Measurements from ENCODE around the gene P4HA3.
"Not testable (repeated sequence)": the region's sequence is repeated elsewhere in the genome, so short reads cannot be mapped to it uniquely, and the experiment has no call there.

The P4HA3 gene

GRCh38 chr11:74311352-74311926 is at the start of gene P4HA3:
Gene P4HA3, minus strand, starts transcription at chr11:74311640. Its CDS starts 29 bp downstream, at chr11:74311611.
- DNase-seq: peak; percentile 18 to 24

DNA sequence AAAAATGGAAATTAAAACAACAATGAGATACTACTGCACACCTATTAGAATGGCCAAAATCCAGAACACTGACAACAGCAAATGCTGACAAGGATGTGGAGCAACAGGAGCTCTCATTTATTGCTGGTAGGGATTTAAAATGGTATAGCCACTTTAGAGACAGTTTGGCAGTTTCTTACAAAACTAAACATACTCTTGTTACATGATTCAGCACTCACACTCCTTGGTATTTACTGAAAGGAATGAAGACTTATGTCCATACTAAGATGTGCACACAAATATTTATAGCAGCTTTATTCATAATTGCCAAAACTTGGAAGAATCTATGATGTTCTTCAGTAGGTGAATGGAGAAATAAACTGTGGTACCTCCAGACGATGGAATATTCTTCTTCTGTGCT is 46.0 kb upstream of the P4HA3 start:
- DNase-seq: no peak

- DNase-seq: no peak
These were observed 44.2 kb upstream of the P4HA3 start for GRCh38 chr11:74355626-74356025.

DNA sequence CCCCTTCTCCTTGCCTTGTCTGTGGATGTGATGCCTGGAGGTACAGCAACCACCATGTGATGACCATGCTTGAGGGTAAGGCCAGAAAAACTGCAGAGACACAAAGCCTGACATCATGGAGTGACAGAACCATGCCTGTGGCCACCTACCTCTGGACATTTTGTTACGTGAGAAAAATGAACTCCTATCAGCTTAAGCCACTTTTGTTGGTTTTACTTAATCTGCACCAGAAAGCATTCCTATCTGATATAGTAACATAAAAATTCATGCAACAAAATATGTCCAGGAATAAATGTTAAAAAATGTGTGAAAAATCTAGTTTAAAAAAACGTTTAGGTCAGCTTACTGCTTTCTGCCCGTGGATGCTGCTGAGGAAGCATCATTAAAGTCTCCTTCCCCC is 42.6 kb upstream of the P4HA3 start:
- no peak for DNase-seq

DNA sequence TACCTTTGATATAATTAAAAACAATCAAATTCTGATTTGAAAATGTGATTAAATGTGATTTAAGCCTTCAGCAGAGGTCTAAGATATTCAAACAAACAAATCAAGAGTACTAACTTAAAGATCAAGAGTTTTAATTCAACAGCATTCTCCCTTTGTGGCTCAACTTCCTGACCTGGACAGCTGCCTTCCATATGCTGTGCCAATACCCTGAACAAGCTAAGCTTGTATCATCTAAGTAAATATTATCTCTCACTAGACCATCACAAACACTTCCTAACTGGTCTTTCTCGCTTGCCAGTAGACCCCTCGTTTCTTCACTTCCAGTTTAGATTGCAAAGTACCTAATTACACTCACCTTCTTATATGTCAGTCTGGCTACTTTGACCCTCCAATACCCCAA is 35.9 kb upstream of the P4HA3 start:
- no peak for DNase-seq

DNA sequence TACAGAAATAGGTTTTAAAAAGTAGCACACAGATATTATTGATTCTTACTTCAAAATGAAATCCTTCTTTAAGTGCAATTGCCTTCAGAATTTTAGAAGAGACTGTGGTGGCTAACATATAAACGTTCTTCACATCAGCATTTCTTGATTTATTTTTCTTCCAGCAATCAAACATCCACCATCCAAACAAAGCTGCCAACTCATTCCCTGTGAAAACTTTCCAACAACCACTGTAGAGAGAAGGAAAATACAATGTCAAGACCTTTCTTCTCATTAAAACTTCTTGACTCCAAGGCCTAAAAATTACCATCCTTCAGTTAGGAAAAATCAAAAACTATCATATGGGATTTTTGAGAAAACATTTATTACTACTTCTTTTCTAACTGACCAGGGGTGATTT is 34.0 kb upstream of the P4HA3 start:
- DNase-seq: no peak

GRCh38 chr11:74341921-74342320 is 30.5 kb upstream of the P4HA3 start:
- DNase-seq: no peak

GRCh38 chr11:74339619-74340018 is 28.2 kb upstream of the P4HA3 start:
- no peak for DNase-seq

- DNase-seq: no peak
These were observed 27.5 kb upstream of the P4HA3 start for GRCh38 chr11:74338963-74339362.

DNA sequence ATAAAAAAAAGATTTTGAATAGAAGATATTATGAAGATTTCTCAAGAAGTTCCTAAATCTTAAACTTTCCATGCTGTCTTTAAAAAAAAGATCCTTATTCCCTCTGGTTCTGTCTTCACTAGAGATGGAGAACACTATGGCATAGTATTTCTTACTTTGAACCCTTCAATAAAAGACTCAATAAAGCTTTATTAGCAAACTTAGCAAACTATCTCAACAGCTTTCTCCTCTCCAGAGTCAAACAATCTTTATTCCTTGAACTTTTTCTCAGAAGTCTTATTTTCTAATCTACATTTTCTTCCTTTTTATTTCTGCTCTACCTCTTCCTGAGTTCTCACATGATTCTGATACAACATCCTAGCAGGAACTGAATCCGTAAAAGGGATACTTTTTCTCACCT is 21.8 kb upstream of the P4HA3 start:
- no peak for DNase-seq

DNA sequence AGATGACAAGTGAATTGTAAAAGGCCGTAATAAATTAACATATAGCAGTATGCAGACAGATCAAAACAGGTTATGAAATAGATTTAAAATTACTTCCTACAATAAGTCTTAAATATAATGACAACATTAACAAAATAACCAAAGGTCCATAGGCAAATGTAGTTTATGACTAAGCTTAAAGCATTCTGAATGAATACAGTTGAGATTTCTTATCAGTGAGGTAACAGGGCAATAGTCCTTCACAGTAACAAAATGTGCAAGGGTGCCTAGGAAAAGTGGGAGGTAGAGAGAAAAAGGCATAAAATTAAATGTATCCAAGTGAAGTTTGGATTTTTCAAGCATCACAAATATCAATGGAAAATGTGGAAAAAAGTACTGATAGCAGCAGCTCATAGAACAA is 20.9 kb upstream of the P4HA3 start:
- no peak for DNase-seq

DNA sequence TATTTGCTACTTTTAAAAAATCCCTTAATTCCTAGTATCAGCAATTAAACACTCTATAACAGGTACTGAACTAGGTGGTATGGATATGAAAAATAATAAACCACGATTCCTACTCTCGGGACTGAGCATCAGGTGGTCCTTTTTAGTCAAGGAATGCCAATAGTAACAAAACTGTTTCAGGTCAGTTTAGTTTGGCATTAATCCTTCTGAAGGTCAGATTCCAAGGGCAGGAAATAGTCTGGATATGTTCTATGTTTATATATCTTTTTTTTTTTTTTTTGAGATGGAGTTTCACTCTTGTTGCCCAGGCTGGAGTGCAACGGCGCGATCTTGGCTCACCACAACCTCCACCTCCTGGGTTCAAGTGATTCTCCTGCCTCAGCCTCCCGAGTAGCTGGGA is 19.6 kb upstream of the P4HA3 start:
- not testable (repeated sequence) for DNase-seq

DNA sequence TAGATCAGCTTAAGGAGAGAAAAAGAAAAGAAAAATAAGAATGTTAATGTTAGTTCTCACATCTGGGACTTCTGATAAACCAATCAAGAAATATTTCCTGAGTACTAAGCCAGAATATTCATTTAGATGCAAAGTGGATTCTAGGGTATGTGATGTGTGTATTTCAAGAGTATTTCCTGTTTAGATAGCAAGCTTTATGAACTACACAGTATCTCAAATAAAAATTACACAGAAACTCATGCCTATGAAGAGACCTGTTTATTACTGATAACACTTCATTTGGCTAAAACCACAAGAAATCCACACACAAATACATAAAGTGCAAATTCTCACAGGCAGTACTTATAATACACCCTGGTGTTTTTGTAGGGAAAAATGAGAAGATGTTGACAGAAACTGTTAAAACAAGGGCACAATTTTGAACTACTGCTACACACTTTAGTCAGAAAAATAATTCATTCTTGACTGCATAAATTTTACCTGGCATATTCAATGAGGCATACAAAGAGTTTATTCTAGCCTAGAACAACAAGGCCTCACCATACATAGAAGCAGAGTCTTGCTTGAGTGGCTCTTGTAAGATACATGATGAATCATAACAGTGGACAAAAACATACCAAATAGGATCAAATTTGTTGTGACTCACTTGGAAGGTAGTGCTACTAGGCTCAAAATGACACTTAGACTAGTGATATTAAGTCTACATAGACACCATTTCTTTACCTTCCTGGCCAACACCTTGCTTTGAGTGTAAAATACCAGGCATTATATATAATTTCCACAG is 18.8 kb upstream of the P4HA3 start:
- no peak for DNase-seq

GRCh38 chr11:74327076-74327475 is 15.6 kb upstream of the P4HA3 start:
- no peak for DNase-seq

GRCh38 chr11:74326665-74327064 is 15.2 kb upstream of the P4HA3 start:
- DNase-seq: no peak

DNA sequence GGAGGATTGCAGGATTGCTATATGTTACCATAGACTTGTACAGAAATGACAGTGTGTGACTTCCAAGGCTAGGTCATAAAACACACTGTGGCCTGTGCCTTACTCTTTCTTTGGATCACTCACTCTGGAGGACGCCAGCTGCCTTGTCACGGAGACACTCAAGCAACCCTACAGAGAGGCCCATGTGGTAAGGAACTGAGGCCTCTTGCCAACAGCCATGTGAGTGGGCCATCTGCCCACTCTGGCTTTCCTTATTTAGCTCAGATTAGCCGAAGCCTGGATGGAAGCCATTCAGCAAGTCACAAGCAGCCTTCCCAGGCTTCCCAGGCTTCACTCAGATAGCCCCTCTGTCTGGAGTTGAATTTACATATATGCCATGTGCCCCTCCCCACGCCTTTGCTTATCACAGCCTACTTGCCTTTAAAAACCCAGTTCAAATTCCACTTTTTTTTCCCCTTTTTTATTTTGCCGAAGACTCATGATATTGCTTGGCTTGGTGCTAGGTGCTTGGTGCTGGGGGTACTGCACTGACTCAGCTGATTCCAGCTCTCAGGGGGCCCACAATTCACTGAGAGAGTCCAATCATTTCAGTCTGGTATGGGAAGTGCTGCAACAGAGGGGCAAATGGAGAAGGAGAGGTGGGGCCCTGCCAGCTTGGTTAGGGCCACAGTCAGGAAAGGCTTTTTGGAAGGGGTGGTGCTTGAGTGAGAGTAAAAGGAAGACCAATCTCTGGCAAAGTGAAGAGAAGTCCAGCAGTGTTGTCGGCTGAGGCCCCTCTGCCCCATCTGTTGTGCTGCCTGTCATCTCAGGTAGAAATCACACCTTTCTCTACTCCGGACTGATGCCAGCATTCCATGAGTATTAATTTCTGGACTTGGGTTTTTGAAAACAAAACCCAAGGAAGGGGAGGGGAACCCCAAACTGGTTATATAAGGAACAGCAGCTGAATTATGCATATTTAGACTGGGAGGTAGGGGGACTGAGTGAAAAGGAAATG is 14.5 kb upstream of the P4HA3 start:
- DNase-seq: no peak

GRCh38 chr11:74322667-74323066 is 11.2 kb upstream of the P4HA3 start:
- DNase-seq: no peak

- no peak for DNase-seq
These were observed 10.2 kb upstream of the P4HA3 start for GRCh38 chr11:74321487-74322188.

DNA sequence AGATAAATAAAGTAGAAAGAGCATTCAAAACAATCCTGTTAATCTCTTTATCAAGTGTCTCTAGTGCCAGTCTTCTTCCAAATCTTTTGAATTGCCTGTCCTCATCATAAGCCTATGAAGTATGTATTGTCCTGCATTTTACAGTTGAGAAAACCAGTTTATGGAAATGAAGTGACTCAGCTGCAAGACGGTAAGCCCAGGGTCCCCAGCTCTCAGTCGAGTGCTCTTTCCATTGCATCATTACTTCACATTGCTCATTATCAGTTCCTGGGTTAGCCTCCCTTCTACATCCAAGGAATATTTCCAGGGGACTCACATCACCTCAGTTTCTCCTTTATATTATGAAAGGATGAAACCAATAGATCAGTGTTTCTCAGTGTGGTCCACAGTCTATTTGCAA is 9.1 kb upstream of the P4HA3 start:
- DNase-seq: no peak

- DNase-seq: no peak
These were observed 7.8 kb upstream of the P4HA3 start for GRCh38 chr11:74319139-74319816.

DNA sequence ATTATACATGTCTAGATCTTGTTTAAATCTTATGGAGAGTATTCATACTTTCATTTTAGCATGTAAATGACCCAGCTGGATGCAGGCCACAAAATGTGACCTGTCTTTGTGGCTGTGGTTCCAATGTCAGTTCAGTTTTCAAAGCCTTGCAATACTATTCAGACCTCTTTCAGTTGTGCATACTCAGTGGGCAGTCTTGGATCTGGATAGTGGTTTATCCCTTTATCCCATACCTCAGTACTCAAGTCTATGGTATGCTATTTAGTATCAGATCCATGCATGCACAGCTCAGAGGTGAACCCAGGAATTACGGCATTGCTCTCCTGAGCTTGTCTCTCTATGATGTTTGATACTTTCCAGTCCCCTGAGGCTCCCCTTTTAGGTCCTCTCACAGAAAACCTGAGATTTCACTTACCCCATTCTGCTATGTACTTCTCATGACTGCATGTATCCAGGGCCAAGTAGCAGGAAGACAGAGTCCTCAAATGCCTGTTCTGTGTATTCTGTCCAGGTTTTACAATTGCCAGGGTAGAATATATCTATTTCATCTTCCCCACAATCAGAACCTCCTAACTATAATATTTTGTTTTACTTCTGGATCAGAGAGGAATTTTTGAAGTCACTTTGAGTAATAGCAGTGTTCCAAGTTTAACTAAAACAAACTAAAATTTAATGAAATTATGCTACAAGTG is 6.9 kb upstream of the P4HA3 start:
- no peak for DNase-seq
